SU-DHL-6 (cell line): ENCODE data around the gene ELFN2.

Source experiments
- EZH2phosphoT487 ChIP-seq: fragments of 200-600 bp; sonication (generic), shearing (Covaris generic); conservative IDR thresholded peaks from 2 replicates; pipeline ENCODE4 v1.6.1; 2018; ENCODE audit warnings: mild to moderate bottlenecking, antibody characterized with exemption, low read length, moderate library complexity, mixed read lengths
- TF ChIP-seq, protein P1 (sequence below): fragments of 200-600 bp; sonication (generic); IDR thresholded peaks from one replicate; pipeline ENCODE4 v1.5.1; 2017; ENCODE audit warnings: antibody characterized with exemption, mild to moderate bottlenecking, low read length, moderate library complexity; ENCODE audit not compliant: insufficient read depth, poor library complexity, severe bottlenecking

DNA sequence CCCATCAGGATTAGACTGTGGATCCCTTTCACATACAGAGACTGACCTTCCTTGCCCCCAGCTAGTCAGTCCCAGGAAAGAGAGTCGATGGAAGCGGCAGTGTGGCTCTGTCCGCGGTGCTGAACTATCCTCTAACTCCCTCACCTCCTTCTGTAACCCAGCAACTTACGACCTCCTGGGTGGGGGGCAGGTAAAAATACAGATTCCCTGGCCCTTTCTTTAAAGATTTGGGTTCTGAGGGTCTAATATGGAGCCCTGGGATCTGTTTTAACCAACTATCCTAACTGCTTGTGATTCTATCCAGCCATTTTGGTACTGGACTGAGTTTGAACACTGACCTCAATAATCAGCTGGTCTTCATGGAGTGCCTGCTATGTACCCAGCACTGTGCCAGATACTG is 35.7 kb upstream of the ELFN2 start:
- TF ChIP-seq, protein P1, sequence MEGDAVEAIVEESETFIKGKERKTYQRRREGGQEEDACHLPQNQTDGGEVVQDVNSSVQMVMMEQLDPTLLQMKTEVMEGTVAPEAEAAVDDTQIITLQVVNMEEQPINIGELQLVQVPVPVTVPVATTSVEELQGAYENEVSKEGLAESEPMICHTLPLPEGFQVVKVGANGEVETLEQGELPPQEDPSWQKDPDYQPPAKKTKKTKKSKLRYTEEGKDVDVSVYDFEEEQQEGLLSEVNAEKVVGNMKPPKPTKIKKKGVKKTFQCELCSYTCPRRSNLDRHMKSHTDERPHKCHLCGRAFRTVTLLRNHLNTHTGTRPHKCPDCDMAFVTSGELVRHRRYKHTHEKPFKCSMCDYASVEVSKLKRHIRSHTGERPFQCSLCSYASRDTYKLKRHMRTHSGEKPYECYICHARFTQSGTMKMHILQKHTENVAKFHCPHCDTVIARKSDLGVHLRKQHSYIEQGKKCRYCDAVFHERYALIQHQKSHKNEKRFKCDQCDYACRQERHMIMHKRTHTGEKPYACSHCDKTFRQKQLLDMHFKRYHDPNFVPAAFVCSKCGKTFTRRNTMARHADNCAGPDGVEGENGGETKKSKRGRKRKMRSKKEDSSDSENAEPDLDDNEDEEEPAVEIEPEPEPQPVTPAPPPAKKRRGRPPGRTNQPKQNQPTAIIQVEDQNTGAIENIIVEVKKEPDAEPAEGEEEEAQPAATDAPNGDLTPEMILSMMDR, result no peak
- TF ChIP-seq EZH2phosphoT487, result no peak
